HUDEP-2 (cell line): Measurements from ENCODE around the gene APOBEC4.
A peak's percentile ranks its signal among the peaks of the same experiment; 100 is the strongest.

Experiments used
- DNase-seq, 76 experiments: peaks; one replicate each; lab custom pipeline; 2025; ENCODE audit not compliant: unreplicated experiment in 76 of 76; lab: John Stamatoyannopoulos, UW

APOBEC4 gene

DNA sequence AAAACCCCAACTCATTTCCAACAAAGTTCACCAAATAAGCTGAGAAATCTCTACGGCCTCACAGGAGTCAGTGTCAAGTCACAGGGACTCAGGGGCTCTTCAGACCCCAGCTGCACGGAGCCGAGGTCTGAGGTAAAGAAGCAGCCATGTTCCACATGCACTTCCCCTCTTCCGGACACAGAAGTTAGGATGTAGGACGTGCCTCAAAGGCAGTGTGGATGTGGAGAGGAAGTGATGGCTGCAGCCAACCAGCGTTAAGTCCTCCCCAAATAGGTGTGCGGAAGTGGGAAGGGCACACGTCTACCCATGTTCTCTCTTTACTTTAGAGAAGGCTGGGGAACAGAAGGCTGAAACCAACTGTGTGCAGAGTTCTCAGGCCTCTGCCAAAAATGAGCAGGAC is 48.3 kb downstream of the APOBEC4 start:
- DNase-seq = no peak

DNA sequence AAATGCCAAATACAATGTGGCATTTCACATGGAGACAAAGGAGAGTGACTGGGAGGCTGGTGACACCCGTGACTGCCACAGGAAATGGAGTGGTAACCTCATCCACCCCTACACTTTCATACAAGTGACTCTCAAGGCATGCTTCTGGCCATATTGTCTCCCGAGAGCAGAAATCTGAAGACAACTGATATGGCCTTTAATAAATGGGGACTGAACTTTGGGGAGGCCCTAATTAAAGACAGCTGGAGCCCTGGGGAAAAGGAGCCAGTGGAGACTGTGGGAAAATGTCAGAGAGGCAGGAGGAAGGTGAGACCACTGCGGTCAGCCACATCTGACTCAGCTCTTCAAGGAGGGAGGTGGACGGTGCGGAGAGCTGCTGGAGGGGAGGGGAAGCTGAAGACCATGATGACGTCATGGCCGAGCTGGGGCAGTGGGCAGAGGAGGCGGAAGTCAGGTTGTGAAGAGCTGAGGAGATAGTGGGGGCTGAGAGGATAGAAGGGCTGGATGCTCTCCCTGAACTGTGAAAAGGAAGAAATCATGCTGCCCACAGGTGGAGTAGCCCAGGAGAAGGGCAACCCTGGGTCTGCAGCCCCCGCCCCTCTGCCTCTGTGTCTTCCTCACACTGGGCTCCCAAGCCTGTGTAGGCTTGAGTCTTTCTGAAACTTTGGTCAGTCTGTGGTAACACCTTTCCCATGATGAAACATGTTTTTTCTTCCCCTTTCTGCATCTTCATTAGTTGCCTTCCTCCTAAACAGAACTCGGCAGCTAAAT is 48.9 kb downstream of the APOBEC4 start:
- DNase-seq = no peak

DNA sequence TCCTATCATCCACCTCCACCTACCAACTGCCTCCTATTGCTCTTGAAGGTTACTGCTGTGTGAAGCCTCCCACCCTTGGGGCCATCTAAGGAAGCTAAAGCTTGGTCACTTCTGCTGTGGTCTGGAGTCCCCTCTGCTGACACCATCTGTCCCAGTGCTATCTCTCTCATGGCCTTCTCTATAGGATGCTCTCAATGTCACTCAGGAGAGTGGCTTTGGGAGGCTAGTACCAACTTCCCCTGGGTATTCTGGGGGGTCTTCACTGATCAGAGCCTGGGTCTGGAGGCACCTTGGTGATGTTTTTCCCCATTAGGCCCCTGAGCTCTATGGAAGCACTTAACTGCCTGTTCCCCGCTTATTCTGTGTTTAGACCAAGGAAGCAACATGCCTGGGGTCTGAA is 50.6 kb downstream of the APOBEC4 start:
- DNase-seq = no peak

DNA sequence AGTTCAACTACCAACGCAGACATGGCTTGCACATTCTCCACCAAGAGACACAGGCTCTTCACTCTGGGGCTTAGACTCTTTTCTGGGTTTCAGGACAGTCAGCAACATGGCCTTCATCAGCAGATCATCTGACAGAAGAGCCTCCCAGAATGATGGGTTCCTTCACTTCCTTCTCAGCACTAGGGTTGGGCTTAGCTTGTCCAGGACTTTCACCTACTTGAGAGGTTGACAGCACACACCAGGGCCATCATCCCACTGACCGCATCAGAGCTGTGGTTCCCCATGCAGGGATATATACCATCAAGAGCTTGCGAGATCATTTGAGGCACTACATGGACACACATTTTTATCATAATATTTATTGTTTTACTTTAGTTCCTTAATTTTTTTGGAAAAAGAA is 52.5 kb downstream of the APOBEC4 start:
- no peak for DNase-seq

- peak in 4 of 76 experiments; percentile 10 to 33 (median 16) for DNase-seq
Observed at GRCh38 chr1:183600136-183600535, 53.0 kb downstream of the APOBEC4 start.

GRCh38 chr1:183598386-183598785 is 54.7 kb downstream of the APOBEC4 start:
- DNase-seq = no peak

DNA sequence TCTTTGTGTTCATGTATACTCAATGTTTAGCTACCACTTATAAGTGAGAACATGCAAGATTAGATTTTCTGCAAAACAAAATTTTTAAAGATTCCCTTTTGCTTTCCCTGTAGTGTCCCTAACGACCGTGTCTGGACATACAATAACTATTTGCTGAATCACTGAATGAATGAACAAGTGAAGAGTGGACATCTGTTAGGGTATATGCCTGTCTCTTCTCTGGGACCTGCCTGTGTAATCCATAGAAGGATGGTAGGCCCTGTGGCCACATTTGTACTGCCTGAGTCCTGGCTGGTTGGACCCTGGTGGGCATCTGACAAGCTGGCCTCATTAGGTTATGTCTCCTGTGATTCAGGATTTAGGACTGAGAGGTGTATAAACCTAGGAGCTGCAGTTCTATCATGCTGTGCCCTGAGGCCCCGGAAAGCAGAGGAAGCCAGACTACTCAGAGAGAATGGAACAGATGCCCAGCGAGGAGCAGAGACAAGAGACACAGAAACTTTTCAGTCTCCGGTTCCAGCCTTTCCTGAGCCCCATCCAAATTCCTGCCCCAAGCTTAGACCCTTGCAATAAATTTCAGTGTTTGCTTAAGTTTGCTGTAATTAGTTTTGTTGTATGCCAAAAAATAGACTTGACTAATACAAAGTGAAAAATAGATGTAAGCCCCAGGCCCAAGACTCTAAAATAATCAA is 55.3 kb downstream of the APOBEC4 start:
- no peak for DNase-seq

DNA sequence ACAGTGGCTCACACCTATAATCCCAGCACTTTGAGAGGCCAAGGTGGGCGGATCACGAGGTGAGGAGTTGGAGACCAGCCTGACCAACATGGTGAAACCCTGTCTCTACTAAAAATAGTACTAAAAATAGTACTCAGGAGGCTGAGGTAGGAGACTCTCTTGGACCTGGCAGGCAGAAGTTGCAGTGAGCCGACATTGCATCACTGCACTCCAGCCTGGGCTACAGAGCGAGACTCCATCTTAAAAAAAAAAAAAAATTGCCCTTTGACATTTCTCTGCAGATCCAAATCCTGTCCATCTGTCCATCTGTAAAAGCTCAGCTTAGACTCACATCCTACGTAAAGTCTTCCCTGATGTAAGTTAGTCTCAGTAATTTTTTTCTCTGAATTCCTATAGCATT is 56.6 kb downstream of the APOBEC4 start:
- DNase-seq = no peak
